Testis (tissue), 2 donors: ENCODE measurements around the gene KRT15.

Experiments used
- POLR2A ChIP-seq: fragments of 450-650 bp; IDR thresholded peaks from one replicate; pipeline ENCODE4 v1.6.1; 2017; ENCODE audit warnings: antibody characterized with exemption, mild to moderate bottlenecking, moderate library complexity
- TF ChIP-seq, protein P1 (sequence below), 3 experiments: fragments of 450-650 bp in 2 of 3; fragments of 200-600 bp in 1 of 3; sonication (generic) in 1 of 3; IDR thresholded peaks; one replicate each; pipeline ENCODE4 v1.5.1; 2016 to 2019; ENCODE audit warnings: antibody characterized with exemption in 3 of 3, mild to moderate bottlenecking in 2 of 3, moderate library complexity in 1 of 3

DNA sequence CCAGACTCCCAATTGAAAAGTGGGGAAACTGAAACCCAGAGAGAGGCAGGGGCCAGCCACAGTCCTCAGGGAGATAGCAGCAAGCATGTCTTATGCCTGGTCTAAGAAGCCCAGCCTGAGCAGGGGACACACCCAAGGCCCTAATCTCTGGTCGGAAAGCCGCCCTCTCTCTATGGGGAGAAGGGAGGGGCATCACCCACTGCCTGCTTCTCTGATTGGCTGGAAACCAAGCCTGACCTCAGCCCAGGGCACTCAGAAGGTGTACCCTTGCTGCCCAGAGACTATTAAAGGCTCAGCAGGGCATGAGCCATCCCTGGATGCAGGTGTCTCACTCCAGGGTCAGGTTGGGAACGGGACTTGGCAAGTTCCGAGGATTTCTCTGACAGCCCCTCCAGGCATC, 7.6 kb downstream of the KRT15 start:
- TF ChIP-seq, protein P1, sequence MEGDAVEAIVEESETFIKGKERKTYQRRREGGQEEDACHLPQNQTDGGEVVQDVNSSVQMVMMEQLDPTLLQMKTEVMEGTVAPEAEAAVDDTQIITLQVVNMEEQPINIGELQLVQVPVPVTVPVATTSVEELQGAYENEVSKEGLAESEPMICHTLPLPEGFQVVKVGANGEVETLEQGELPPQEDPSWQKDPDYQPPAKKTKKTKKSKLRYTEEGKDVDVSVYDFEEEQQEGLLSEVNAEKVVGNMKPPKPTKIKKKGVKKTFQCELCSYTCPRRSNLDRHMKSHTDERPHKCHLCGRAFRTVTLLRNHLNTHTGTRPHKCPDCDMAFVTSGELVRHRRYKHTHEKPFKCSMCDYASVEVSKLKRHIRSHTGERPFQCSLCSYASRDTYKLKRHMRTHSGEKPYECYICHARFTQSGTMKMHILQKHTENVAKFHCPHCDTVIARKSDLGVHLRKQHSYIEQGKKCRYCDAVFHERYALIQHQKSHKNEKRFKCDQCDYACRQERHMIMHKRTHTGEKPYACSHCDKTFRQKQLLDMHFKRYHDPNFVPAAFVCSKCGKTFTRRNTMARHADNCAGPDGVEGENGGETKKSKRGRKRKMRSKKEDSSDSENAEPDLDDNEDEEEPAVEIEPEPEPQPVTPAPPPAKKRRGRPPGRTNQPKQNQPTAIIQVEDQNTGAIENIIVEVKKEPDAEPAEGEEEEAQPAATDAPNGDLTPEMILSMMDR (IDR thresholded peaks at IDR 0.05) = no peak
- no peak for TF ChIP-seq POLR2A
